HG03469 (cell line): ENCODE measurements around the gene DMTF1.
"Not testable (repeated sequence)": the region's sequence is repeated elsewhere in the genome, so short reads cannot be mapped to it uniquely, and the experiment has no call there.

Source experiments
- ATAC-seq: cut with Tn5 transposase; IDR thresholded peaks from one replicate; pipeline ENCODE4 v1.9.1; 2021; ENCODE audit warnings: mild to moderate bottlenecking, moderate library complexity, moderate number of reproducible peaks; ENCODE audit not compliant: unreplicated experiment

DMTF1 gene, protein sequence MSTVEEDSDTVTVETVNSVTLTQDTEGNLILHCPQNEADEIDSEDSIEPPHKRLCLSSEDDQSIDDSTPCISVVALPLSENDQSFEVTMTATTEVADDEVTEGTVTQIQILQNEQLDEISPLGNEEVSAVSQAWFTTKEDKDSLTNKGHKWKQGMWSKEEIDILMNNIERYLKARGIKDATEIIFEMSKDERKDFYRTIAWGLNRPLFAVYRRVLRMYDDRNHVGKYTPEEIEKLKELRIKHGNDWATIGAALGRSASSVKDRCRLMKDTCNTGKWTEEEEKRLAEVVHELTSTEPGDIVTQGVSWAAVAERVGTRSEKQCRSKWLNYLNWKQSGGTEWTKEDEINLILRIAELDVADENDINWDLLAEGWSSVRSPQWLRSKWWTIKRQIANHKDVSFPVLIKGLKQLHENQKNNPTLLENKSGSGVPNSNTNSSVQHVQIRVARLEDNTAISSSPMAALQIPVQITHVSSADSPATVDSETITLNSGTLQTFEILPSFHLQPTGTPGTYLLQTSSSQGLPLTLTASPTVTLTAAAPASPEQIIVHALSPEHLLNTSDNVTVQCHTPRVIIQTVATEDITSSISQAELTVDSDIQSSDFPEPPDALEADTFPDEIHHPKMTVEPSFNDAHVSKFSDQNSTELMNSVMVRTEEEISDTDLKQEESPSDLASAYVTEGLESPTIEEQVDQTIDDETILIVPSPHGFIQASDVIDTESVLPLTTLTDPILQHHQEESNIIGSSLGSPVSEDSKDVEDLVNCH

DNA sequence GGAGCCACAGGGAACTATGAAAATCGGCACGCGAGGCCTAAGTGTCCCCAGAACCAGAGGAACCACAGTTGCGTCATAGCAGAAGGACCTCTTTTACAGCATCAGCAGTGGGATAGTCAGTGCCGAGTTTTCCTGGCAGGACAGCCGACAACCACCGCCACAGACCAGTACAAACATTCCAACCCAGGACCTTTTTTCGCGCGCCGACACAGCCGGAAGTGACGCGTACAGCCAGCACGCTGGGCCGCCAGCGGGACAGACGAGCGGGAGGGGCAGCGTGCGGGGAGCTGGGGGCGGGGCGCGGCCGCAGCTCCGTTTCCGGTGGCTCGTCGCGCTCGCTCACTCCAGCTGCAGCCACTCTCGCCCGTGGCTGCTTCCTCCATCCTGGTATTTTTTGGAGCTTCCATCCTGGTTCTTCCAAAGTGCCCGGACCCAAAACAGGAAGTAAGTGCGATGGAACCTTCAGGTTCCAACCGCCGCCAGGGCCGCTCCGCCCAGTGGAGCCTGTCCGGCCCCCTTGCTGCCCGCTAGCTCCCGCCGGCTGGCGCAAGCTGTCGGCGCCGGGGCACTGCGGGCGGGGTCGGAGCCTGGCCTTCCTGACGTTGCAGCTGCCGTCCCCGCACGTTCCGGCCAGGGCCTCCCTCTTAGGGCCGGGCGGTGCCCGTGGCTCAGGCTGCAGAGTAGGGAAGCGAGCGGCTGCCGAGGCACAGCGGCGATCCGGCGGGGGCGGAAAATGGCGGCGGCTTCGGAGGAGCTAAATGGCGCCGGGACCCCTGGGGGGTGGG, at the start of gene DMTF1:
Gene DMTF1, plus strand, starts transcription at position 342 of the 785 bp plus-strand sequence. CDS start 12,489 bp downstream, outside the sequence.
- peak; percentile 78 for ATAC-seq

DNA sequence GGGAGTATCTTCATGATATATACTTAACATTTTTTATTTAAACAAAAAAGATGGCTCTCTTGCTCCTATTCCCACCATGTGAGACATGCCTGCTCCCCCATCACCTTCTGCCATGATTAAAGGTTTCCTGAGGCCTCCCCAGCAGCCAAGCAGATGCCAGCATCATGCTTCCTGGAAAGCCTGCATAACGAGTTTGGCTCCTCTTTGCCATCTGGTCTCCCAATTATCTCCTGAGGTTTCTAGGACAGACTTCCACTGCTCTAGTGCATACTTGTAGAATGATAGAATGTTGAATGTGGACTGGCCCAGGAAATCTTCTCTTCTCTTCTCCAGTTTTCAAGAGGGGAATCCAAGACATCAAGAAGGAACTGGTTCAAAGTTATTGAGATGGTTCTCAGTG, 46.9 kb upstream of the DMTF1 start:
- no peak for ATAC-seq

DNA sequence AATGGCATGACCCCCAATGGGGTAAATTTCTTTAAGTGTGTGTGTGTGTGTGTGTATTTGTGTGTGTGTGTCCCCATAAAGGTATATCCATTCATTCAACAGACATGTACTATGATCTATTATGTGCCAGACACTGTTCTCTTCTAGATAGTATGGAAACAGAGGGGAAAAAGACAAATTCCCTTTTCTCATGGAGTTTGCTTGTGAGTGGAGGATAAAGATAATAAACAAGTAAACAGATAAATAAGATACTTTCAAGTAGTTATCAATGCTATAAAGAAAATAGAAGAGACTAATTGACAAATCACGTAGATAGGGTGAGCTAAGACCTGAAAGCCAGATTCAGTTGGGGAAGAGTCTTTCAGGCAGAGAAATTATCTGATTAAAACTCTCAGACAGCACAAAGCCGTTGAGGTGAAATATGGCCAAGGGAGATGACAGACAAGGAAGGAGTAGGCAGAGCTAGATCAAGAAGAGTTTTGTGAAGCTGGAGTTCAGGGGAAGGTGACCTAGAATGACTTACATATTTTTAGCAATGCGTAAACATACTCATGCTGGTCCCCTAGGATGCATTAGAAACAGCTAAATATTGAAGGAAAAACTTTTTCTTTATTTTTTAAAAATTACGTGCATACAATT, 45.2 kb upstream of the DMTF1 start:
- ATAC-seq, result no peak

DNA sequence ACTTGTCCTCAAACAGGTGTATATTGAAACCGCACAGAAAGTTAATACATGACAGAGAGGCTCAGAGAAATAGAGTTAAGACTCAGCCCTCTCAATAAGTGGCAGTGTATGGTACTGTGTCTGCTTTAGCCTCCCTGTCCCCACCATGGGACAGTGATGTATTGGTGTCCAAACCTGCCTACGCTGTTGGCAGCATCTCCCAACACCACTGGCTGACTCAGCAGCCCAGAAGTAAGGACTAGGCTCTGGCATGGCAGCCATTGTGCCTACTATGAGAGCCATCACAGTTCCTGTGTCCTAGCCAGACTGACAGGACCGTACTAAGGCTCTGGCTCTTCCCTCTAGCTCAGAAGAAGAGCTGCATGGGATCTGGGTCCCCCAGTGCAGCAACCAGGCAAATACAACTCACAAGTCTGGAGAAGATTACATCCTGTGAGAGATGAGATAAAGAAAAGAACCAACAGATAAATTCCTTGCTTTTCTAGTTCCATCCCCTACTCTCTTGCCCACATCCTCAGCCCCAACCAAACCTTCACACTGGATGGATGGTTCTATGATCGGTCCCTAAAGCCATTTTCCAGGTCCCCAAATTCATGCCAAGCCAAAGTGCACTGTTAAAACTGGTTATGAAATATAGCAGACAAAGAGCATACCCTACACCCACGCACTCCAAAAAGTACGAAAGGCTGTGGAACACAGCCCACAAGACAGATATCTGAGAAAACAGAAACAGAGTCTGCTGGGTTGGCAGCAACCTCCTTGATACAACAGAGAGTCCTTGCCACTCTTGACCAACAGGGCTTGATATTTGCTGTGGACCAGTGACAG, 44.1 kb upstream of the DMTF1 start:
- no peak for ATAC-seq

DNA sequence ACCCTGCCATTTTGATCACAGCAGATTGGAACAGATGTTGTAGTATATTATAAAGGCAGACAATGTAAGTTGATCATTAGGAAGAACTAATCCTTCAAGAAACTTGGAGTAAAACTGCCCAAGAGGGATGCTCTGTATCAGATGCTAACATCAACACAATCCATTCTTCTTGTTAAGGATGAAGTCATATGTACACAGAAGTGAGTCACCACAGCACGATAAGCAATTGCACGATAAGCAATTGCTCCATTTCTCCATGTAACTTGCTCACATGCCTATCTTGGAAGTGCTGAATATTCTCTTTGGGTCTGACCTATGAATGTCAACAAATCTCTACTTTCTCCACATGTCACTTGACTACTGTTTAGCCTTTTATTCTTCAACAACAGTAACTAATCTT, 41.5 kb upstream of the DMTF1 start:
- ATAC-seq, result no peak

DNA sequence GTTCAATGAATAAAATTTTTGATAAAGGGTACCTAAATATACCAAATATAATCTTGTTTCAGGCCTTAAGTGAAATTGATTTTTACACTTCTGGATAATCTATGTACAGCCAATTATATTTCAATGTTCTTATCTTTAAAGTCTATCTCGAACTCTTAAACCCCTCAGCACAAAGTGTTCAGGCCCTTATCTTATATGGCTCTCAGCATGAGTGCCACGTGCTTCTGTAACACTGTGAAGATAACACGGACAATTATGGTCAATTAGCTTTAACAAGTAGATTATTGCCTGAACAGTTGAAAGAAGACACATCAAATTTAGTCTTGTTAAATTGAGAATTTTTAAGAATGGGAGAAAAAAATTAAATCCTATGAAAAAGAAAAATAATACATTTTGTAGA, 40.4 kb upstream of the DMTF1 start:
- no peak for ATAC-seq

DNA sequence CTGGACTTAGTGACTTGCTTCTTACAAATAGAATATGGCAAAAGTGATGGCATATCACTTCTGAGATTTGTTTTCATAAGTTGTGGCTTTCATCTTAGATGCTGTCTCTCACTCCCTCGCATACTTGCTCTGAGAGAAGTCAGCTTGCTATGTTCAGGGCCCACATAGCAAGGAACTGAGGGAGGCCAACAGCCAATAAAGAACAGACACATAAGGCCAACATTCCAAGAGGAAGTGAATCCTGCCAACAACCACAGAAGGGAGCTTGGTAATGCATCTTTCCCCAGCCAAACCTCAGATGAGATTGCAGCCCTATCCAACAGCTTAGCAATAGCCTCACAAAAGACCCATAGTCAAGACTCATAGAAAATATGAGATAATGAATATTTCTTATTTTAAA, 39.2 kb upstream of the DMTF1 start:
- no peak for ATAC-seq

DNA sequence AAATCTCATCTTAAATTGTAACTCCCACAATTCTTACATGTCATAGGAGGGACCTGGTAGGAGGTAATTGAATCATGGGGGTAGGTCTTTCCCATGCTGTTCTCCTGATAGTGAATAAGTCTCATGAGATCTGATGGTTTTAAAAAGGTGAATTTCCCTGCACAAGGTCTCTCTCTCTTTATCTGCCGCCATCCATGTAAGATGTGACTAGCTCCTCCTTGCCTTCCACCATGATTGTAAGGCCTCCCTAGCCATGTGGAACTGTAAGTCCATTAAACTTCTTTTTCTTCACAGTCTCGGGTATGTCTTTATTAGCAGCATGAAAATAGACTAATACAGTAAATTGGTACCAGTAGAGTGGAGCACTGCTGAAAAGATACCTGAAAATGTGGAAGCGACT, 38.3 kb upstream of the DMTF1 start:
- not testable (repeated sequence) for ATAC-seq

DNA sequence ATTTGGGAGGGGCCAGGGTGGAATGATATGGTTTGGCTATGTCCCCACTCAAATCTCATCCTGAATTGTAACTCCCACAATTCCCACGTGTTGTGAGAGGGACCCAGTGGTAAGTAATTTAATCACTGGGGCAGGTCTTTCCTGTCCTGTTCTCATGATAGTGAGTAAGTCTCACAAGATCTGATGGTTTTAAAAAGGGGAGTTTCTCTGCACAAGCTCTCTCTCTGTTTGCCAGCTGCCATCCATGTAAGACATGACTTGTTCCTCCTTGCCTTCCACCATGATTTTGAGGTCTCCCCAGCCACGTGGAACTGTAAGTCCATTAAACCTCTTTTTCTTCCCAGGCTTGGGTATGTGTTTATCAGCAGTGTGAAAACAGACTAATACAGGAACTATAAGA, 36.5 kb upstream of the DMTF1 start:
- ATAC-seq, result not testable (repeated sequence)

DNA sequence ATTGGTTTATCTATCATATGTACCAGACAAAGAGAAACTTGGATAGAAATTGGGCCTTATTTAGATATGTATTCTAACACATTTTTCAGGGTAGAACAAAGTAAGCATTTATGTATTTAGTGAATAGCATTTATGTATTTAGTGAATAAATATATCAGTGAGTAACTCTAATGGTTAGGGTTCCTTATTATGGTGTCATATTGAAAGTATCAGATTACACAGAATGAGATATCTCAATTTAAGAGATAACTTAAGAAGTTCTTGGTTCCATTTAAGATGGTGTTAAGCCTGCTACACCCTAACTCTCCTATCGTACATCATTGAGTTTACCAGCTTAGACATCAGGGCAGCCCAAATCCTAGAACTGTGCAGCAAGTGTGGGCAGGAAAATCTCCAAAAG, 35.9 kb upstream of the DMTF1 start:
- ATAC-seq, result peak; percentile 64

DNA sequence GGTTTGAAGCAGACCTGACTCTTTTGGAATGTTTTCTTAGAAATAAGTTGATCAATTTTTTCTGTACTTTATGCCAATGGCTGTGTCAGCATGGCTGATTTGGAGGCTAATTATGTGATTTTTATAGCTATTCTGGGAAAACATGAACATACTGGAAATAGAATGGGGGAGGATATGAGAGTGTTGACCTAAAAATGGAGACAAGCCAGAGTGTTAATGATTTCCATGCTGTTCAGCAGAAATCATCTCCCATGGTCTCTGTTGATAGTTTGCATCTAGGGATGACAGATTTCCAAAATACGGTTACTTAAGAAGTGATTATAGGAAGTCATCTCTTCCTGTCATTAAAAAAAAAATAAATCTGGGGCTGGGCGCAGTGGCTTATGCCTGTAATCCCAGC, 32.7 kb upstream of the DMTF1 start:
- ATAC-seq, result no peak

DNA sequence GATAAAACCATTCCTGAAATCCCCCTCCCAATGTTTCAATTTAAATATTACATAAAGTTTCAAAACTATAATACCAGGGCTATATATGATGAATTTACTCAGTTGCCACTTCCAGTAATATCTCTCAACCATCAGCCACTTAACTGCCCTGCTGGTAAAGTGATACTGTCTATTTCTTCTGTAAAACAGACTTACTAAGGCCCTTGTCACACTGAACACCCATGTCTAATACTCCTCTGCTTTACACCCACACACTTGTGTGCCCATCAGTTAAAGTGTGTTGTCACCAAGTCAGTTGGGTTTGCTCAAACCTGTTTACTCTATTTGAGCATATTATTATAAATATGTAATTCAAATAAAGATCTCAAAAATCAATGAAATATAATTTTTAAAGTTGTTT, 29.1 kb upstream of the DMTF1 start:
- ATAC-seq, result no peak

DNA sequence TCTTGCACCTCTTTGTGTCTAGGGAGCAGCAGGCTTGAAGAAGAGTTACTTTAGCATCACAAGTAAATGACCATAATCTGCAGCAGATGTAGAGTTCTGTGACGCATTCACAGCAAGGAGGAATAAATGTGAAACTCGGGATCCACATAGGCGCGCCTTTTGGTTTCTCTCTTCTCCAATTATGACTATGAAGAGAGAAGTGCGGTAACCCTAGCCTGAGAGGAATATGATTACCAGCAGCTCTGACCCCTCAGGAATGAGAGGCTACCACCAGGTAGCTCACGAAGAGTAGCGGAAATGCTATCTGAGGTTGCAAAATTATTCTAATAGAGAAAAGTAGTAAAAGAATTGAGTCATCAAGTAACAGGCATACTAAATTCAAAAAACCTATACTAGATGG, 25.2 kb upstream of the DMTF1 start:
- ATAC-seq, result peak; percentile 25

DNA sequence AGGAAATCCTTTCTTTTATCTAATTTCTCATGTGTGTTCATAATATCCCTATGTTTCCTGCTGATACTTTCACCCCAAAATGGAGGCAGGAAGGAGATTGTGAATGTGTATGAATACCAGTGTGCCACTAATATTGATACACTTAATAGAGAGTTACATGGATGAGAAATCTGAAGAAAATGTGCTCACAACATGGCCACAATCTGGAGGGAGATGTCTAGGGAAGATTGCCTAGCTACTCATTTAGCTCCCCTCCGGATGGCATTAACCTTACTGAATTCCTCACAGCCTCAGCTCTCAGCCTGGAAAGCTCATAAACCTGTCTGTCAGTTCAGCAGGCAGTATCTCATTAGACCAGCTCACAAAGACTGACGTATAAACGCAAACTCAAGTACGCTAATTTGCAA, 23.4 kb upstream of the DMTF1 start:
- ATAC-seq, result no peak

DNA sequence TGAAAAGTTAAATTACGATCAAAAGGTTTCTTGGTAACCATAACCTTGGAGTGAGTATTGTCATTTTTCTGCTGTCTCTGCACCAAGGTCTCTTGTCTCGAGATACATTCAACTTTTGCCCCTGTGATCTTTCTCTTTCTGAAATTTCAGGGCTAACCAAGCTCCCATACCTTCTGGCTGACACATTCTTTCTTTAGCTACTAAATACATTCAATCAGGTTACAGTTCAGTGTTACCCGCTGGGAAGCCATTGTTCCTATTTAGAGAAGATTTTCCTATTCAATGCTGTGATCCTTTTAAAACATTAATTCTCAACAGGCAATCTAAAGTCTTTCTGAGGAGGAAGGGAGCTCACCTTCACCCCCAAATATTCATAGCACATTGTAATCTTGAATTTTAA, 22.9 kb upstream of the DMTF1 start:
- ATAC-seq, result no peak

DNA sequence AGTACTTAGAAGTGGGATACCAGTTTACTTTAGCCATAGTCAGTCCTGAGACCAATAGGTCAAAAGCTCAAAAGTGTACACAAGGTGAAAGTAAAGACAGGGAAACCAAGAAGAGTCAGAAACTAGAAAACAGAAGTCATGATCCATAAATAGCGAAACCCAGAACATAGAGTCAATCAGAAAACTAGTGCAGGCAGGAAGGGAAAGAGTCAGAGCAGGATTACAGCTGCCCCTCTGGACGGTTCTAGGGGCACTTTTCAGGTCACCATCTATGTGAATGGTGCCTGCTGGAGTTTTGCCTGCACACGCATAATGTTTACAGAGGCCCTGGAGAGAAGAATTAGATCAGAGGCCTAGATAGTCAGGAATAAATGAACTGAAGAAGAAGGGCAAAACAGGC, 22.4 kb upstream of the DMTF1 start:
- ATAC-seq, result peak; percentile 91

DNA sequence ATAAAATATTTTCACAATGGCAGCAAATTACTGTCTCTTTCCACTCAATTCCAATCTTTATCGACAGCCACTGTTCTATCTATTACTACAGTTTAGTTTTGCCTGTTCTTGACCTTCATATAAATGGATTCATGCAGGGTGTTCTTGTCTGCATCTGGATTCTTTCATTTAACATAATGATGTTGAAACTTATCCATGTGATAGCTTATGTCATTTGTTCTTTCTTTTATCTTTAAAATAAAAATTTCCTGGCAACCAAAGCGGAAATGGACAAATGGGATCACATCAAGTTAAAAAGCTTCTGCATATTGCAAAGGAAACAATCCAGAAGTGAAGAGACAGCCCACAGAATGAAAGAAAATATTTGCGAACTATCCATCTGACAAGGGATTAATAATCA, 20.5 kb upstream of the DMTF1 start:
- no peak for ATAC-seq

DNA sequence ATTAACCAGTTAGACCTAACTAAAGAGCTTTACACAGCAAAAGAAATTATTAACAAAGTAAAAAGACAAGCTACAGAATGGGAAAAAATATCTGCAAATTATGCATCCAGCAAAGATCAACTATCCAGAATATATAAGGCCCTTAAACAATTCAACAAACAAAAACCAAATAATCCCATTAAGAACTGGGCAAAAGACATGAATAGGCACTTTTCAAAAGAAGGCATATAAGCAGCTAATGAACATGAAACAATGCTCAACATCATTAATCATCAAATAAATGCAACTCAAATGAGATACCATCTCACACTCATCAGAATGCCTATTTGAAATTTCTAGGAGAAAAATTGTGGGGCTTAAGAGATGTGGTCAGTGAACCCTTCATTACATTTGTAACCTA, 15.0 kb upstream of the DMTF1 start:
- ATAC-seq, result no peak

DNA sequence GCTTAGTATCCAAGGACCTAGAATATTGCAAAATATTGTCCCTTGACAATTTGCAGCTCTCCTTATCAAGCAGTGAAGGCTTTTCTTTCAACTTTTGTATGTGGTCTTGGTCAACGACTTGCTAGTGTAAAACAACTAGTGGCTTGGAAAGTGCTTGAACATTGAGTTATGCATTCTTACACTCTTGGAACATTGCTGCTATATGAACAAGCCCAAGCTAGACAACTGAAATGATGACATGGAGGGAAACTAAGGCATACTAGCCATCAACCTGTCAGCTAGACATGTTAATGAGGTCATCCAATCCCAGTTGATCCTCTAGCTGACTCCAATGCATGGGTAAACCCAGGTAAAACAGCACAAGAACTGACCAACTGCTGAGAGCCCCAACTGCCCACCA, 12.7 kb upstream of the DMTF1 start:
- no peak for ATAC-seq

DNA sequence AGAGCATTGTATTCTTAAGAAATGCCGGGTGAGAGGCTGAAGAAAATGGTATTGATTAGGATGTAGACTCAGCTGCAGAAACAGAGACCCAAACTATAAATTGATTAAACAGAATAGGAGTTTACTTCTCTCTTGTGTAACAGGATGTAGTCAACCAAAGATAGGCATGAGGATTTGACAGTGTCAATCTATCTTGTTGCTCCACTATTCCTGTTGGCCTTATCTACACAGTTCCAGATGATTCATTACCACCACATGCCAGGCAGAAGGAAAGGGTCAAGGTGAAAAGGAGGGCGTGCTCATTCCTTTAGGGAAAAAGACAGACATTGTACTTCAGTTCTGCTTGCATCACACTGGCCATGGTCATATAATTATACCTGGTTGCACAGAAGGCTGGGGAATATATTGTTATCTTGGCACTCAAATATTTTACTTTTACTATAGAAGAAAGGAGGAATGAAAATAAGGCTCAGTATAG, 11.9 kb upstream of the DMTF1 start:
- no peak for ATAC-seq
